CD4-positive, alpha-beta memory T cell (primary cell): ENCODE measurements around the gene SOWAHD. TPM values are rescaled to one million over a fixed set of nuclear protein-coding genes. Genes with fewer than 3 reads are reported as not detected.

Source experiments
- CTCF ChIA-PET: fragments of 350-600 bp; sonication (Branson Sonifier 250); formaldehyde crosslinking; loops from one replicate; lab custom pipeline; 2021; ENCODE audit warnings: inconsistent platforms; ENCODE audit not compliant: partially characterized antibody; lab: Charles Lee
- POLR2A ChIA-PET: fragments of 350-600 bp; sonication (Branson Sonifier 250); formaldehyde crosslinking; loops from one replicate; lab custom pipeline; 2021; ENCODE audit not compliant: partially characterized antibody; lab: Charles Lee
- DNase-seq, 5 donors: peaks; one replicate each; pipeline versions ENCODE4 v3.0.0 to v3.0.0-alpha.2; 2020 to 2022; ENCODE audit warnings: mixed read lengths in 1 of 5
- H3K27ac ChIP-seq: one replicate; pipeline ENCODE4 v1.7.0; 2013; ENCODE audit warnings: low read depth, low read length
- H3K27me3 ChIP-seq: 2 replicates; pipeline ENCODE4 v1.7.0; 2013; ENCODE audit warnings: mild to moderate bottlenecking, low read length, moderate library complexity; ENCODE audit not compliant: insufficient read depth
- H3K36me3 ChIP-seq: 2 replicates; pipeline ENCODE4 v1.7.0; 2013; ENCODE audit warnings: mild to moderate bottlenecking, low read length, moderate library complexity; ENCODE audit not compliant: insufficient read depth
- H3K4me1 ChIP-seq: 2 replicates; pipeline ENCODE4 v1.7.0; 2013; ENCODE audit warnings: mild to moderate bottlenecking, low read length, moderate library complexity; ENCODE audit not compliant: insufficient read depth
- H3K4me3 ChIP-seq, 2 donors: one replicate each; pipeline ENCODE4 v1.7.0; 2013; ENCODE audit warnings: low read length in 2 of 2, mild to moderate bottlenecking in 1 of 2
- H3K9me3 ChIP-seq, 2 donors: one replicate each; pipeline ENCODE4 v1.7.0; 2013; ENCODE audit warnings: low read length in 2 of 2, control low read depth in 1 of 2; ENCODE audit not compliant: control insufficient read depth in 1 of 2
- H3K27ac Mint-ChIP-seq, 7 donors: one replicate each; pipeline ENCODE4 v1.8.0; 2020 to 2021; ENCODE audit warnings: mixed read lengths in 7 of 7, mild to moderate bottlenecking in 6 of 7, inconsistent platforms in 3 of 7, moderate library complexity in 3 of 7
- H3K27me3 Mint-ChIP-seq, 2 donors: one replicate each; pipeline ENCODE4 v1.8.0; 2020 to 2021; ENCODE audit warnings: mixed read lengths in 2 of 2
- H3K36me3 Mint-ChIP-seq, 2 donors: one replicate each; pipeline ENCODE4 v1.8.0; 2020 to 2021; ENCODE audit warnings: mixed read lengths in 2 of 2, inconsistent platforms in 1 of 2, mild to moderate bottlenecking in 1 of 2
- H3K4me1 Mint-ChIP-seq, 4 donors: one replicate each; pipeline ENCODE4 v1.8.0; 2020 to 2021; ENCODE audit warnings: mixed read lengths in 4 of 4, mild to moderate bottlenecking in 1 of 4
- H3K4me3 Mint-ChIP-seq, 8 donors: one replicate each; pipeline ENCODE4 v1.8.0; 2020 to 2021; ENCODE audit warnings: mixed read lengths in 8 of 8, mild to moderate bottlenecking in 7 of 8, moderate library complexity in 6 of 8, inconsistent platforms in 3 of 8
- H3K9me3 Mint-ChIP-seq, 8 donors: one replicate each; pipeline ENCODE4 v1.8.0; 2020 to 2021; ENCODE audit warnings: mixed read lengths in 8 of 8, mild to moderate bottlenecking in 5 of 8, inconsistent platforms in 3 of 8, moderate library complexity in 1 of 8
- intact Hi-C: fragments of 100-400 bp; cut with micrococcal nuclease; formaldehyde crosslinking; loops from one replicate; pipeline ENCODE4 v1.15.1; 2023
- polyA plus RNA-seq, 2 donors: library from polyadenylated mRNA; unstranded; fragments of 300-500 nt; fragmentation: Illumina TruSeq; gene quantifications; one replicate each; pipeline ENCODE4 v1.2.3, GENCODE V29; 2021
- total RNA-seq, 2 experiments: library from RNA; stranded (reverse); gene quantifications; one replicate each; pipeline ENCODE4 v1.2.3, GENCODE V29; 2021

SOWAHD gene
- total and polyA plus RNA-seq, 4 experiments from 2014 or later: 1.9 to 2.6 (median 2.0) TPM; not detected in 1

- Histone ChIP-seq H3K36me3 (no peaks in the 10 kb centered on the region), H3K27me3 (no peaks in the 10 kb centered on the region), H3K4me1 (peaks cover 62% of the 10 kb centered on the region), H3K27ac (peak overlapping the region; percentile 67), H3K4me3 (no peak overlapping the region), H3K9me3 (no peaks in the 10 kb centered on the region)
- intact Hi-C loops: loop anchor here (1.0 to 5.0 kb wide), 6 partner anchors 34 to 192 kb away; partner anchors contain the start of genes NKRF, RPL39, SEPTIN6 and STEEP1
- peak in 1 of 5 donors; percentile 19 for DNase-seq
- peak overlapping the region; percentile 67 to 92 (median 77) for H3K4me3 Mint-ChIP-seq
- H3K36me3 Mint-ChIP-seq: peaks cover 0 to 2% of the 10 kb centered on the region in 2 donors
- ChIA-PET POLR2A (interaction anchor here (0.7 to 7.4 kb wide), 14 partner anchors 17 to 289 kb away, joined by 3 to 65 read pairs (median 8); partner anchors contain the start of genes NDUFA1, NKRF, RNF113A and RPL39), CTCF (interaction anchor here (0.8 to 3.1 kb wide), 8 partner anchors 28 to 275 kb away, joined by 3 to 25 read pairs (median 5); partner anchors contain the start of gene SEPTIN6)
- H3K4me1 Mint-ChIP-seq: peaks cover 26 to 58% (median 45%) of the 10 kb centered on the region in 4 donors
- H3K27ac Mint-ChIP-seq: peak overlapping the region; percentile 92 to 99 (median 96)
- no peaks in the 10 kb centered on the region for H3K9me3 Mint-ChIP-seq
- H3K27me3 Mint-ChIP-seq: no peaks in the 10 kb centered on the region
These were observed 1.3 kb upstream of the SOWAHD start for GRCh38 chrX:119756926-119757635.

- CTCF ChIA-PET: interaction anchor here (0.6 to 3.1 kb wide), 8 partner anchors 28 to 275 kb away, joined by 3 to 25 read pairs (median 6); partner anchors contain the start of gene RPL39
- no peaks in the 10 kb centered on the region for H3K27me3 ChIP-seq
These were observed 776 bp upstream of the SOWAHD start for GRCh38 chrX:119757646-119757978.

GRCh38 chrX:119758731-119759247 lies 401 bp downstream of the SOWAHD start:
- H3K27me3 ChIP-seq: no peaks in the 10 kb centered on the region
- H3K27ac Mint-ChIP-seq: peak overlapping the region in 1 of 7 donors; percentile 96
- no peaks in the 10 kb centered on the region for H3K9me3 Mint-ChIP-seq
- no peaks in the 10 kb centered on the region for H3K27me3 Mint-ChIP-seq
- CTCF ChIA-PET: interaction anchor here (1.0 to 3.1 kb wide), 8 partner anchors 21 to 276 kb away, joined by 3 to 25 read pairs (median 6); partner anchors contain the start of gene RPL39
- H3K4me1 Mint-ChIP-seq: peaks cover 35 to 61% (median 47%) of the 10 kb centered on the region in 4 donors
- peaks cover 56% of the 10 kb centered on the region for H3K4me1 ChIP-seq
- H3K27ac ChIP-seq: peak overlapping the region; percentile 56
- POLR2A ChIA-PET: interaction anchor here (0.6 to 7.4 kb wide), 13 partner anchors 26 to 243 kb away, joined by 3 to 65 read pairs (median 10); partner anchors contain the start of genes NDUFA1, NKRF, RNF113A and RPL39
- no peaks in the 10 kb centered on the region for H3K36me3 ChIP-seq
- no peaks in the 10 kb centered on the region for H3K9me3 ChIP-seq
- peak; percentile 27 to 53 (median 41) for DNase-seq
- intact Hi-C loops: loop anchor here (2.0 to 5.0 kb wide), 2 partner anchors 20 to 76 kb away; no protein-coding TSS in a partner anchor
- peak overlapping the region in 5 of 8 donors; percentile 25 to 74 (median 52) for H3K4me3 Mint-ChIP-seq
- peak overlapping the region in 1 of 2 donors; percentile 41 for H3K4me3 ChIP-seq
- H3K36me3 Mint-ChIP-seq: peaks cover 0 to 1% of the 10 kb centered on the region in 2 donors

More at GRCh38 chrX:119757646-119757978, 776 bp upstream of the SOWAHD start:
- Mint-ChIP-seq H3K27ac (peak overlapping the region; percentile 82 to 99 (median 94)), H3K9me3 (no peaks in the 10 kb centered on the region), H3K4me3 (peak overlapping the region; percentile 67 to 92 (median 77)), H3K27me3 (no peaks in the 10 kb centered on the region), H3K36me3 (peaks cover 0 to 2% of the 10 kb centered on the region in 2 donors), H3K4me1 (peaks cover 27 to 61% (median 45%) of the 10 kb centered on the region in 4 donors)
- Histone ChIP-seq H3K9me3 (no peaks in the 10 kb centered on the region), H3K4me3 (no peak overlapping the region), H3K36me3 (no peaks in the 10 kb centered on the region), H3K27ac (peak overlapping the region; percentile 56), H3K4me1 (peaks cover 62% of the 10 kb centered on the region)
- no peak for DNase-seq
- intact Hi-C loops: loop anchor here (2.0 to 5.0 kb wide), 3 partner anchors 65 to 75 kb away; partner anchors contain the start of gene SEPTIN6
- POLR2A ChIA-PET: interaction anchor here (1.0 to 7.4 kb wide), 15 partner anchors 16 to 289 kb away, joined by 3 to 65 read pairs (median 10); partner anchors contain the start of genes NDUFA1, NKRF, RNF113A and RPL39

- H3K27ac Mint-ChIP-seq: no peak overlapping the region
- ChIA-PET POLR2A (interaction anchor here (1.5 to 7.4 kb wide), 8 partner anchors 26 to 154 kb away, joined by 6 to 65 read pairs (median 20); partner anchors contain the start of genes NDUFA1, NKRF, RNF113A and RPL39), CTCF (interaction anchor here (2.1 to 3.1 kb wide), 3 partner anchors 26 to 243 kb away, joined by 6 to 25 read pairs (median 17); no protein-coding TSS in a partner anchor)
- peak overlapping the region in 1 of 2 donors; percentile 41 for H3K4me3 ChIP-seq
- no peaks in the 10 kb centered on the region for H3K9me3 Mint-ChIP-seq
- intact Hi-C loops: loop anchor here (2.0 to 5.0 kb wide), 2 partner anchors 19 to 77 kb away; no protein-coding TSS in a partner anchor
- no peaks in the 10 kb centered on the region for H3K36me3 ChIP-seq
- peaks cover 34 to 56% (median 42%) of the 10 kb centered on the region in 4 donors for H3K4me1 Mint-ChIP-seq
- DNase-seq: no peak
- peaks cover 51% of the 10 kb centered on the region for H3K4me1 ChIP-seq
- H3K9me3 ChIP-seq: no peaks in the 10 kb centered on the region
- H3K27me3 Mint-ChIP-seq: no peaks in the 10 kb centered on the region
- H3K27me3 ChIP-seq: no peaks in the 10 kb centered on the region
- peak overlapping the region in 6 of 8 donors; percentile 17 to 73 (median 49) for H3K4me3 Mint-ChIP-seq
- no peak overlapping the region for H3K27ac ChIP-seq
- H3K36me3 Mint-ChIP-seq: no peaks in the 10 kb centered on the region
These were observed 919 bp downstream of the SOWAHD start for GRCh38 chrX:119759248-119759766.

- H3K9me3 Mint-ChIP-seq: no peaks in the 10 kb centered on the region
- no peaks in the 10 kb centered on the region for H3K36me3 ChIP-seq
- CTCF ChIA-PET: interaction anchor here (3.1 kb wide), 1 partner anchor 25 kb away, joined by 25 read pairs; no protein-coding TSS in a partner anchor
- peak overlapping the region in 3 of 7 donors; percentile 41 to 52 (median 43) for H3K27ac Mint-ChIP-seq
- peaks cover 33 to 47% (median 35%) of the 10 kb centered on the region in 4 donors for H3K4me1 Mint-ChIP-seq
- POLR2A ChIA-PET: interaction anchor here (7.4 kb wide), 1 partner anchor 31 kb away, joined by 65 read pairs; the partner anchor contains the start of gene RPL39
- no peak for DNase-seq
- peaks cover 42% of the 10 kb centered on the region for H3K4me1 ChIP-seq
- no peak overlapping the region for H3K4me3 ChIP-seq
- H3K27me3 Mint-ChIP-seq: no peaks in the 10 kb centered on the region
- intact Hi-C loops: no loop called here
- no peaks in the 10 kb centered on the region for H3K36me3 Mint-ChIP-seq
- no peak overlapping the region for H3K27ac ChIP-seq
- no peaks in the 10 kb centered on the region for H3K9me3 ChIP-seq
- peak overlapping the region in 7 of 8 donors; percentile 13 to 62 (median 46) for H3K4me3 Mint-ChIP-seq
- no peaks in the 10 kb centered on the region for H3K27me3 ChIP-seq
These were observed 1.9 kb downstream of the SOWAHD start for GRCh38 chrX:119760026-119760877.

GRCh38 chrX:119762718-119763117 lies 4.3 kb downstream of the SOWAHD start:
- H3K27me3 ChIP-seq: no peaks in the 10 kb centered on the region
- no peak overlapping the region for H3K4me3 ChIP-seq
- no peak overlapping the region for H3K4me3 Mint-ChIP-seq
- H3K27ac ChIP-seq: no peak overlapping the region
- no peaks in the 10 kb centered on the region for H3K27me3 Mint-ChIP-seq
- H3K4me1 ChIP-seq: peaks cover 17% of the 10 kb centered on the region
- H3K36me3 Mint-ChIP-seq: no peaks in the 10 kb centered on the region
- CTCF ChIA-PET: interaction anchor here (2.1 kb wide), 1 partner anchor 22 kb away, joined by 5 read pairs; no protein-coding TSS in a partner anchor
- H3K4me1 Mint-ChIP-seq: peaks cover 9 to 22% (median 15%) of the 10 kb centered on the region in 4 donors
- no peaks in the 10 kb centered on the region for H3K9me3 Mint-ChIP-seq
- no peaks in the 10 kb centered on the region for H3K36me3 ChIP-seq
- no peaks in the 10 kb centered on the region for H3K9me3 ChIP-seq
- intact Hi-C loops: no loop called here
- DNase-seq: no peak
- POLR2A ChIA-PET: no interaction called here
- H3K27ac Mint-ChIP-seq: peak overlapping the region in 2 of 7 donors; percentile 22 to 42
